Epithelial cell of esophagus (primary cell): Measurements from ENCODE around the gene COL2A1.

ENCODE experiments used
- DNase-seq: peaks from one replicate; pipeline ENCODE4 v3.0.0; 2010; ENCODE audit warnings: low read depth
- H3K4me3 ChIP-seq: 2 replicates; pipeline ENCODE4 v1.5.1; 2011; ENCODE audit warnings: mild to moderate bottlenecking, low read length, control low read depth
- CTCF ChIP-seq: IDR thresholded peaks from 2 replicates; pipeline ENCODE4 v1.5.1; 2011; ENCODE audit warnings: low read depth, mild to moderate bottlenecking, low read length, control low read depth, inconsistent platforms; ENCODE audit not compliant: insufficient read depth; ENCODE audit errors: missing control alignments

COL2A1 gene

GRCh38 chr12:47985596-47986290 lies 18.5 kb downstream of the COL2A1 start:
- no peak for TF ChIP-seq CTCF
- no peak for DNase-seq
- H3K4me3 ChIP-seq = no peak overlapping the region

- H3K4me3 ChIP-seq = no peak overlapping the region
- DNase-seq = no peak
- no peak for TF ChIP-seq CTCF
These were observed 19.9 kb downstream of the COL2A1 start for GRCh38 chr12:47984331-47984801.

GRCh38 chr12:47983541-47984115 lies 20.6 kb downstream of the COL2A1 start:
- no peak for DNase-seq
- no peak for TF ChIP-seq CTCF
- H3K4me3 ChIP-seq = no peak overlapping the region

GRCh38 chr12:47982770-47983169 lies 21.5 kb downstream of the COL2A1 start:
- no peak for TF ChIP-seq CTCF
- no peak for DNase-seq

GRCh38 chr12:47982311-47982710 lies 22.0 kb downstream of the COL2A1 start:
- no peak for DNase-seq
- TF ChIP-seq CTCF = no peak
- no peak overlapping the region for H3K4me3 ChIP-seq

More at GRCh38 chr12:47982770-47983169, 21.5 kb downstream of the COL2A1 start:
- no peak overlapping the region for H3K4me3 ChIP-seq

GRCh38 chr12:47981496-47982260 lies 22.6 kb downstream of the COL2A1 start:
- no peak for TF ChIP-seq CTCF
- DNase-seq = no peak
- no peak overlapping the region for H3K4me3 ChIP-seq
